ENCODE measurements around the gene GRAP.

GRCh38 chr17:19000531-19001325 is 46.0 kb downstream of the GRAP start:
- TF ChIP-seq CTCF (IDR thresholded peaks at IDR 0.05) (no peak), POLR2A (IDR thresholded peaks at IDR 0.05) (no peak), EP300 (IDR thresholded peaks at IDR 0.05) (no peak), POLR2AphosphoS5 (IDR thresholded peaks at IDR 0.05) (no peak)

Data from gastroesophageal sphincter (tissue), 3 donors.